BJ (cell line): Measurements from ENCODE around the gene PRRT1B. TPM values are rescaled to one million over a fixed set of nuclear protein-coding genes. Genes with fewer than 3 reads are reported as not detected.

Source experiments
- CTCF ChIA-PET: fragments of 350-600 bp; formaldehyde crosslinking; extraction: SDS; loops from one replicate; lab custom pipeline; 2021; ENCODE audit warnings: antibody characterized with exemption, inconsistent platforms; lab: Yijun Ruan, JAX
- POLR2A ChIA-PET: fragments of 300-600 bp; sonication (Branson Sonifier 250); formaldehyde crosslinking; extraction: SDS; loops from one replicate; lab custom pipeline; 2021; ENCODE audit warnings: antibody characterized with exemption; lab: Charles Lee
- DNase-seq: peaks from one replicate; pipeline ENCODE4 v3.0.0-alpha.2; 2011; ENCODE audit warnings: low read depth
- H3K27me3 ChIP-seq: 2 replicates; pipeline ENCODE4 v1.6.0; 2011; ENCODE audit warnings: low read length; ENCODE audit not compliant: control insufficient read depth, insufficient read depth
- H3K36me3 ChIP-seq: 2 replicates; pipeline ENCODE4 v1.5.1; 2011; ENCODE audit warnings: low read length; ENCODE audit not compliant: control insufficient read depth, insufficient read depth
- H3K4me3 ChIP-seq: 2 replicates; pipeline ENCODE4 v1.5.1; 2011; ENCODE audit warnings: low read depth, mild to moderate bottlenecking, control low read depth, low read length
- polyA plus RNA-seq: library from polyadenylated mRNA; depleted of rRNA; stranded (reverse); fragments of >200 nt; gene quantifications from 2 replicates; pipeline ENCODE4 v1.2.3, GENCODE V29; 2011
- TF ChIP-seq, protein P1 (sequence below): IDR thresholded peaks from 2 replicates; pipeline ENCODE4 v1.5.1; 2011; ENCODE audit warnings: low read depth, mild to moderate bottlenecking, control low read depth, inconsistent platforms, low read length, moderate library complexity; ENCODE audit not compliant: insufficient read depth

The PRRT1B gene
- polyA plus RNA-seq, 1 experiment, result not detected

DNA sequence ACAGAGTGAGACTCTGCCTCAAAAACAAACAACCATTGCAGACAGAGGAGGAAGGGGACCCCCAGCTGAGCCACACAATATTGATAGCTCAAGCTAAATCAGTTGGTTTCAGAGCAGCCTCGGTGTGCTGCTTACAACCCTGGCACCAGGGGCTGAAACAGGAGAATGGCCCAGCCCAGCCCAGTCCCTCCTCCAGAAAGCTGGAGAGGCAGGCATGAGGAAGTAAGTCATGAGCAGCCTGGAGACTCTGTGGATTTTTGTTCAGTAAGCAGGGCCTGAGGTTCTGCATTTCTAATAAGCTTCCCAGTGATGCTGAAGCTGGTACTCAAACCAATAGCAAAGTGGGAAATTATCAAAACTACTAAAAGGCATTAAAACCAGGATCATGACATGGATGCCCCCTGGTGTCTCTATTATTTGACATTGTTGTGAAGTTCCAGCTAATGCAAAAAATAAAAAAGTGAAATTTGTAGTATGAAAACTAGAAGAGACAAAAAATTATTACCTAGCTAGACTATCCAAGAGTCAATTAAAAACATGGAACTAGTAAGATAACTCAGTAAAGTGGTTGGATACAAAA, 14.2 kb downstream of the PRRT1B start:
- ChIA-PET CTCF (interaction anchor here (1.0 to 1.3 kb wide), 3 partner anchors 13 to 209 kb away, joined by 3 to 9 read pairs (median 4); no protein-coding TSS in a partner anchor), POLR2A (no interaction called here)
- H3K36me3 ChIP-seq, result no peaks in the 10 kb centered on the region
- no peak overlapping the region for H3K4me3 ChIP-seq
- TF ChIP-seq, protein P1, sequence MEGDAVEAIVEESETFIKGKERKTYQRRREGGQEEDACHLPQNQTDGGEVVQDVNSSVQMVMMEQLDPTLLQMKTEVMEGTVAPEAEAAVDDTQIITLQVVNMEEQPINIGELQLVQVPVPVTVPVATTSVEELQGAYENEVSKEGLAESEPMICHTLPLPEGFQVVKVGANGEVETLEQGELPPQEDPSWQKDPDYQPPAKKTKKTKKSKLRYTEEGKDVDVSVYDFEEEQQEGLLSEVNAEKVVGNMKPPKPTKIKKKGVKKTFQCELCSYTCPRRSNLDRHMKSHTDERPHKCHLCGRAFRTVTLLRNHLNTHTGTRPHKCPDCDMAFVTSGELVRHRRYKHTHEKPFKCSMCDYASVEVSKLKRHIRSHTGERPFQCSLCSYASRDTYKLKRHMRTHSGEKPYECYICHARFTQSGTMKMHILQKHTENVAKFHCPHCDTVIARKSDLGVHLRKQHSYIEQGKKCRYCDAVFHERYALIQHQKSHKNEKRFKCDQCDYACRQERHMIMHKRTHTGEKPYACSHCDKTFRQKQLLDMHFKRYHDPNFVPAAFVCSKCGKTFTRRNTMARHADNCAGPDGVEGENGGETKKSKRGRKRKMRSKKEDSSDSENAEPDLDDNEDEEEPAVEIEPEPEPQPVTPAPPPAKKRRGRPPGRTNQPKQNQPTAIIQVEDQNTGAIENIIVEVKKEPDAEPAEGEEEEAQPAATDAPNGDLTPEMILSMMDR, result no peak
- H3K27me3 ChIP-seq, result 0 out of 2 replicates have a peak, but pooled peaks cover 5% of the 10 kb centered on the region
- no peak for DNase-seq

DNA sequence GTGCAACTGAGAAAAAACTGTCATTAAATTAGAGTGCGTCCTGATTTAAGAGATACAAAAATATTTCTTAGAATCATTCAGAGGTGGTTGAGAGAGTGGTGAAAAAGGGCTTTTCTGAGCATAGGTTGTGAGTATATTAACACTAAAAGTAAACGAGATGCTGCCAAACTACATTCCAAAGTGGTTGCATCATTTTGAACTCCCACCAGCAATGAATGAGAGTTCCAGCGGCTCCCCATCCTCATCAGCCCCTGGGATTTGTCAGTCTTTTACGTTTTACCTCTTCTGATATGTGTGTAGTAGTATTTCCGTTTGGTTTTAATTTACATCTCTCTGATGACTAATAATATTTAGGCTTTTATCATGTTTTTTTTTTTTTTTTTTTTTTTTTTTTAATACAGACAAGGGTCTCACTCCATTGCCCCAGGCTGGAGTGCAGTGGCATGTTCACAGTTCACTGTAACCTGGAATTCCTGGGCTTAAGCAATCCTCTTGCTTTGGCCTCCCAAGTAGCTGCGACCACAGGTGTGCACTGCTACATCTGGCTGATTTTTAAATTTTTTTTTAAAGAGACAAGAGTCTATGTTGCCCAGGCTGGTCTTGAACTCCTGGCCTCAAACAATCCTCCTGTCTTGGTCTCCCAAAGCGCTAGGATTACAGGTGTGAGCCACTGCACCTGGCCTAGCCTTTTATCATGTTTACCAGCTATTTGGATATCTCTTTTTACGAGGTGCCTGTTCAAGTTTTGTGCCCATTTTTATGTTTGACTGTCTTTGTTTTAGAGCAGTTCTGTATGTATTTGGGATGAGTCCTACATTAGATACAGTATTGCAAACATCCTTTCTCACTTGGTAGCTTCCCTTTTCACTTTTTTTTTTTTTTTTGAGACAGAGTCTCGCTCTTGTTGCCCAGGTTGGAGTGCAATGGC, 17.0 kb downstream of the PRRT1B start:
- POLR2A ChIA-PET, result no interaction called here
- DNase-seq, result no peak
- no peaks in the 10 kb centered on the region for H3K27me3 ChIP-seq
- no peaks in the 10 kb centered on the region for H3K36me3 ChIP-seq
- CTCF ChIA-PET, result interaction anchor here (1.3 kb wide), 2 partner anchors 11 to 212 kb away, joined by 3 to 4 read pairs; no protein-coding TSS in a partner anchor
- H3K4me3 ChIP-seq, result no peak overlapping the region
- TF ChIP-seq, protein P1, result no peak

DNA sequence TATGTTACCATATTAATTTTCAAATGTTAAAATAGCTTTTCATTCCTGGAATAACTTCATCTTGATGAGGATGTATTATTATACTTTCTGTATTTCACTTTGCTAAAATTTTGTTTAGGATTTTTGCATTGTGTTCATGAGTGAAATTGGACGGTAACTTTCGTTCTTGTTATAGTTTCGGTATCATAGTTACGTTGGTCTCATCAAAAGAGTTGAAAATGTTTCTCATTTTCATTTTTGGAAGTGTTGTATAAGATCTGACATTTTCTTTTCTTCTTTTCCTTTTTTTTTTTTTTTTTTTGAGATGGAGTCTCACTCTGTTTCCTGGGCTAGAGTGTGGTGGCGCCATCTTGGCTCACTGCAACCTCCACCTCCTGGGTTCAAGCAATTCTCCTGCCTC, 20.0 kb downstream of the PRRT1B start:
- TF ChIP-seq, protein P1, result no peak
- POLR2A ChIA-PET, result no interaction called here
- Histone ChIP-seq H3K27me3 (no peaks in the 10 kb centered on the region), H3K4me3 (no peak overlapping the region), H3K36me3 (no peaks in the 10 kb centered on the region)
- DNase-seq, result no peak
- CTCF ChIA-PET, result interaction anchor here (1.1 to 1.2 kb wide), 2 partner anchors 27 to 175 kb away, joined by 3 read pairs; no protein-coding TSS in a partner anchor

DNA sequence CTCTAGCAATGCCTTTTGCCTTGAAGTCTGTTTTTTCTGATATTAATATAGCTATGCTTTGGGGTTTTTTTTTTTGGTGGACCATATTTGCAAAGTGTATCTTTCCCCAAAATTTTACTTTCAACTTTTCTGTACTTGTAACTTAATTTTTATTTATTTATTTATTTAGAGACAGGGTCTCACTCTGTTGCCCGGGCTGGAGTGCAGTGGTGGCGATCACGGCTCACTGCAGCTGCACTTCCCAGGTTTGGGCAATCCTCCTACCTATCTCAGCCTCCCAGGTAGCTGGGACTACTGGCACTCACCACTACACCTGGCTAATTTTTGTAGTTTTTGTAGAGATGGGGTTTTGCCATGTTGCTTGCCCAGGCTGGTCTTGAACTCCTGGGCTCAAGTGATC, 20.8 kb downstream of the PRRT1B start:
- no peaks in the 10 kb centered on the region for H3K27me3 ChIP-seq
- no peak overlapping the region for H3K4me3 ChIP-seq
- CTCF ChIA-PET, result interaction anchor here (0.9 to 1.2 kb wide), 2 partner anchors 20 to 26 kb away, joined by 3 read pairs; no protein-coding TSS in a partner anchor
- DNase-seq, result no peak
- POLR2A ChIA-PET, result no interaction called here
- no peaks in the 10 kb centered on the region for H3K36me3 ChIP-seq
- TF ChIP-seq, protein P1, result no peak

DNA sequence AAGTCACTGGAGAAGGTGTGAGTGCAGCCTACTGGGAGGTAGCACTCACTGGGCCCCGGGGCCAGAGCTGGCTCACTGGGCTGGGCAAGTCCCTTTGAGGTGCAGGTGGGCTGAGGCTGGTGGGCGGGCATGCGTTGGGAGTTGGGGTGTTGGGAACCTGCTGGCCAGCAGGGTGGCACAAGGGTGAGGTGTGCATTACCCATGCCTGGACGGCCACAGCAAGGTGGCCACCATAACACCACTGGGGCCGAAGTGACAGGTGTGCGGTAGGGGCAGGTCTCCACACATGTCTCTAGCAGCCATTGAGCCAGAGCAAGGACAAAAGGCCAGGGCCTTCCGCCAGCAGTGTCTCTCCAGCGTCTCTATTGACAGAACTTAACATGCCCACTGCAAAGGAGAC, 22.6 kb downstream of the PRRT1B start:
- Histone ChIP-seq H3K4me3 (no peak overlapping the region), H3K36me3 (no peaks in the 10 kb centered on the region), H3K27me3 (no peaks in the 10 kb centered on the region)
- no peak for DNase-seq
- CTCF ChIA-PET, result no interaction called here
- POLR2A ChIA-PET, result no interaction called here
- TF ChIP-seq, protein P1, result no peak
